Measurements from ENCODE around the gene KIF19.

DNA sequence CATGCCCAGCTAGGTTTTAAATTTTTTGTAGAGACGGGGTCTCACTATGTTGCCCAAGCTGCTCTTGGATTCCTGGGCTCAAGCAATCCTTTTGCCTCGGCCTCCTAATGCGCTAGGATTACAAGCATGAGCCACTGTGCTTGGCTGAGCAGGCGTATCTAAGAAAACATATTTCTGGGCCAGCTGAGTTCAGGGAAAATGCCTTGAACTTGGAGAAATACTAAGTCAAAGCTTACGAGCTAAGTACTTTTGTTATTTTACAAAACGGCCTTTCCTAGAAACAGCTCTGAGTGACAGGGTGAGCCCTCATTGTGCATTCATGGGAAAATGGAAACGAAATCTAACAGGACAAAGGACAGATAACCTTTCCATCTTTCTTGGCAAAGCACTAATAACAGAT is 27.2 kb upstream of the KIF19 start:
- TF ChIP-seq, protein P1, sequence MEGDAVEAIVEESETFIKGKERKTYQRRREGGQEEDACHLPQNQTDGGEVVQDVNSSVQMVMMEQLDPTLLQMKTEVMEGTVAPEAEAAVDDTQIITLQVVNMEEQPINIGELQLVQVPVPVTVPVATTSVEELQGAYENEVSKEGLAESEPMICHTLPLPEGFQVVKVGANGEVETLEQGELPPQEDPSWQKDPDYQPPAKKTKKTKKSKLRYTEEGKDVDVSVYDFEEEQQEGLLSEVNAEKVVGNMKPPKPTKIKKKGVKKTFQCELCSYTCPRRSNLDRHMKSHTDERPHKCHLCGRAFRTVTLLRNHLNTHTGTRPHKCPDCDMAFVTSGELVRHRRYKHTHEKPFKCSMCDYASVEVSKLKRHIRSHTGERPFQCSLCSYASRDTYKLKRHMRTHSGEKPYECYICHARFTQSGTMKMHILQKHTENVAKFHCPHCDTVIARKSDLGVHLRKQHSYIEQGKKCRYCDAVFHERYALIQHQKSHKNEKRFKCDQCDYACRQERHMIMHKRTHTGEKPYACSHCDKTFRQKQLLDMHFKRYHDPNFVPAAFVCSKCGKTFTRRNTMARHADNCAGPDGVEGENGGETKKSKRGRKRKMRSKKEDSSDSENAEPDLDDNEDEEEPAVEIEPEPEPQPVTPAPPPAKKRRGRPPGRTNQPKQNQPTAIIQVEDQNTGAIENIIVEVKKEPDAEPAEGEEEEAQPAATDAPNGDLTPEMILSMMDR (conservative IDR thresholded peaks at IDR 0.05; ENCODE audit: low read length) = no peak
- no peak for TF ChIP-seq EZH2phosphoT487 (IDR thresholded peaks at IDR 0.05; ENCODE audit: borderline replicate concordance)
